ENCODE results near the gene TRMT2A. TPM values are rescaled to one million over a fixed set of nuclear protein-coding genes. Genes with fewer than 3 reads are reported as not detected.

TRMT2A gene
- total and polyA plus RNA-seq, 2 of the 8 experiments (the other 6 are each of a cell fraction or from before 2014, with no cell fraction given), result 44.9 to 50.3 TPM

GRCh38 chr22:20076627-20077172, 40.3 kb downstream of the TRMT2A start:
- FAIRE-seq, result no peak
- H3K79me1 ChIP-seq (ENCODE audit: low read depth, low read length), result peaks cover 7% of the 10 kb centered on the region
- H3K14ac ChIP-seq (ENCODE audit: insufficient read length), result no peak overlapping the region
- H3K4me3 ChIP-seq (ENCODE audit: extremely low read depth in 1 of 4, insufficient read depth in 2 of 4, low read depth in 3 of 4, low read length in 4 of 4), result no peak overlapping the region
- peaks cover 11 to 13% of the 10 kb centered on the region in 2 experiments for H3K79me2 ChIP-seq (ENCODE audit: control insufficient read depth in 1 of 2, insufficient read depth in 2 of 2, low read length in 2 of 2)
- H3K9me3 ChIP-seq (ENCODE audit: insufficient read depth in 2 of 2, low read depth in 1 of 2, low read length in 1 of 2), result no peaks in the 10 kb centered on the region
- H4K20me1 ChIP-seq (replicated peaks in 1 of 2; ENCODE audit: control insufficient read depth in 1 of 2, insufficient read depth in 2 of 2, low read length in 2 of 2), result peaks cover 0 to 12% of the 10 kb centered on the region in 2 experiments
- H4K8ac ChIP-seq (ENCODE audit: extremely low read depth, insufficient read depth, low read length), result no peak overlapping the region
- POLR2A ChIA-PET (ENCODE audit: partially characterized antibody), result interaction anchor here (1.1 kb wide), 1 partner anchor 113 kb away, joined by 3 read pairs; no protein-coding TSS in a partner anchor
- H3K23me2 ChIP-seq (ENCODE audit: low read depth, low read length), result peaks cover 9% of the 10 kb centered on the region
- H2BK5ac ChIP-seq (ENCODE audit: low read depth, low read length), result no peak overlapping the region
- H3K27me3 ChIP-seq (replicated peaks in 1 of 4; ENCODE audit: control insufficient read depth in 3 of 4, extremely low read depth in 1 of 4, insufficient read depth in 3 of 4, low read length in 3 of 4), result no peaks in the 10 kb centered on the region
- H3K23ac ChIP-seq (ENCODE audit: insufficient read length), result no peak overlapping the region
- 80% methylated on average over 6 of the region's 6 CpGs; no CpG with 5 or more reads in 1 of the 2 experiments for WGBS, 2 experiments (ENCODE audit: extremely low coverage in 1 of 2, insufficient coverage in 1 of 2, insufficient read length in 1 of 2, insufficient replicate concordance in 2 of 2, low coverage in 1 of 2, low lambda C conversion rate in 2 of 2, missing lambda C conversion rate in 1 of 2)
- H2AFZ ChIP-seq (ENCODE audit: low read length), result no peak overlapping the region
- H4K5ac ChIP-seq (ENCODE audit: insufficient read length, low read depth, low read length), result no peak overlapping the region
- no peak overlapping the region for H3K27ac ChIP-seq (ENCODE audit: low read depth, low read length)
- TF ChIP-seq SIN3A (conservative IDR thresholded peaks at IDR 0.05 in 1 of 2, IDR thresholded peaks at IDR 0.05 in 1 of 2; ENCODE audit: low read depth in 1 of 2, low read length in 2 of 2), result no peak
- TF ChIP-seq RFX5 (IDR thresholded peaks at IDR 0.05; ENCODE audit: borderline replicate concordance, low read depth, low read length), result no peak
- peak in 1 of 3 experiments; percentile 3; a peak in 1 of 4 replicates for TF ChIP-seq CTCF (IDR thresholded peaks at IDR 0.05; ENCODE audit: control extremely low read depth in 1 of 3, insufficient read depth in 1 of 3, low read depth in 1 of 3, low read length in 3 of 3)
- H2AK5ac ChIP-seq (ENCODE audit: low read depth, low read length), result no peak overlapping the region
- peaks cover 0 to 10% (median 8%) of the 10 kb centered on the region in 4 experiments; a peak in 6 of 7 replicates for H3K4me1 ChIP-seq (replicated peaks in 1 of 4; ENCODE audit: control insufficient read depth in 3 of 4, insufficient read depth in 4 of 4, low read length in 3 of 4)
- H3K9ac ChIP-seq (replicated peaks in 1 of 4; ENCODE audit: extremely low read depth in 1 of 4, low read depth in 3 of 4, low read length in 3 of 4), result no peak overlapping the region
- no peak overlapping the region for H3K56ac ChIP-seq (replicated peaks; ENCODE audit: insufficient read length, low read depth, low read length)
- H2BK15ac ChIP-seq (ENCODE audit: low read length), result no peak overlapping the region
- H2BK12ac ChIP-seq (ENCODE audit: low read depth, low read length), result no peak overlapping the region
- CTCF ChIA-PET (ENCODE audit: partially characterized antibody), result interaction anchor here (1.5 kb wide), 1 partner anchor 17 kb away, joined by 4 read pairs; no protein-coding TSS in a partner anchor
- H3K4me2 ChIP-seq (ENCODE audit: insufficient read depth in 1 of 2, low read depth in 2 of 2, low read length in 2 of 2), result no peak overlapping the region
- H3K18ac ChIP-seq (ENCODE audit: extremely low read depth, low read length), result no peak overlapping the region
- H3K4ac ChIP-seq (replicated peaks; ENCODE audit: insufficient read length, low read depth, low read length), result no peak overlapping the region
- no peak overlapping the region for H2BK20ac ChIP-seq (ENCODE audit: low read length)
- 0 out of 8 replicates have a peak, but pooled peaks cover 0 to 2% (median 0%) of the 10 kb centered on the region in 4 experiments for H3K36me3 ChIP-seq (ENCODE audit: control insufficient read depth in 2 of 4, insufficient read depth in 4 of 4, low read length in 3 of 4)
- H2BK120ac ChIP-seq (replicated peaks; ENCODE audit: low read depth, low read length), result no peak overlapping the region
- no peak for DNase-seq (ENCODE audit: low read depth in 1 of 2, low spot score in 2 of 2)
- no peak overlapping the region for H4K91ac ChIP-seq (replicated peaks; ENCODE audit: insufficient read length, low read length)
